PC-9 (cell line): ENCODE measurements around the gene SLC30A2. TPM values are rescaled to one million over a fixed set of nuclear protein-coding genes. Genes with fewer than 3 reads are reported as not detected.
A peak's percentile ranks its signal among the peaks of the same experiment; 100 is the strongest.

Experiments
- BruUV-seq: library from RNA; stranded (reverse); fragments of 400-500 nt; replicated peaks from 2 replicates; lab custom pipeline; 2021; lab: Mats Ljungman, UMichigan
- CTCF ChIA-PET: fragments of 300-600 bp; sonication (Branson Sonifier 250); formaldehyde crosslinking; loops from one replicate; lab custom pipeline; 2022; ENCODE audit warnings: antibody characterized with exemption; lab: Charles Lee
- POLR2A ChIA-PET: fragments of 300-600 bp; sonication (Branson Sonifier 250); formaldehyde crosslinking; loops from one replicate; lab custom pipeline; 2022; ENCODE audit warnings: antibody characterized with exemption; ENCODE audit not compliant: unreplicated experiment; lab: Charles Lee
- DNase-seq, 2 experiments: peaks; one replicate each; pipeline versions ENCODE4 v3.0.0 to v3.0.0-alpha.2; 2015 to 2022; ENCODE audit warnings: mixed read lengths in 1 of 2
- H2AFZ ChIP-seq: fragments of 200-600 bp; sonication (generic); 2 replicates; pipeline ENCODE4 v1.8.1; 2017; ENCODE audit warnings: antibody characterized with exemption
- H3F3A ChIP-seq: fragments of 200-600 bp; sonication (generic); 2 replicates; pipeline ENCODE4 v1.8.1; 2017; ENCODE audit warnings: antibody characterized with exemption, mild to moderate bottlenecking, low read depth; ENCODE audit not compliant: insufficient read depth
- H3K27ac ChIP-seq: fragments of 200-600 bp; sonication (generic); 2 replicates; pipeline ENCODE4 v1.6.1; 2016; ENCODE audit warnings: mixed run types
- H3K27me3 ChIP-seq: fragments of 200-600 bp; sonication (generic); 2 replicates; pipeline ENCODE4 v1.6.1; 2016; ENCODE audit warnings: low read depth, mixed run types; ENCODE audit not compliant: insufficient read depth
- H3K36me3 ChIP-seq: fragments of 200-600 bp; sonication (generic); 2 replicates; pipeline ENCODE4 v1.6.1; 2016; ENCODE audit warnings: low read depth, mixed run types
- H3K4me1 ChIP-seq: fragments of 200-600 bp; sonication (generic); replicated peaks from 2 replicates; pipeline ENCODE4 v1.6.1; 2016; ENCODE audit warnings: mixed run types; ENCODE audit not compliant: insufficient read depth
- H3K4me2 ChIP-seq: fragments of 200-600 bp; sonication (generic); 2 replicates; pipeline ENCODE4 v1.6.1; 2017; ENCODE audit warnings: mixed run types
- H3K4me3 ChIP-seq: fragments of 200-600 bp; sonication (generic); 2 replicates; pipeline ENCODE4 v1.6.1; 2016; ENCODE audit warnings: mixed run types
- H3K79me2 ChIP-seq: fragments of 200-600 bp; sonication (generic); 2 replicates; pipeline ENCODE4 v1.6.1; 2017; ENCODE audit warnings: low read depth, mixed run types
- H3K9me2 ChIP-seq: fragments of 200-600 bp; sonication (generic); 2 replicates; pipeline ENCODE4 v1.8.1; 2017; ENCODE audit warnings: mild to moderate bottlenecking; ENCODE audit not compliant: insufficient read depth
- H3K9me3 ChIP-seq: fragments of 200-600 bp; sonication (generic); 2 replicates; pipeline ENCODE4 v1.8.1; 2016; ENCODE audit warnings: low read depth; ENCODE audit not compliant: insufficient read depth
- H4K20me1 ChIP-seq: fragments of 200-600 bp; sonication (generic); 2 replicates; pipeline ENCODE4 v1.8.1; 2017; ENCODE audit not compliant: insufficient read depth
- CTCF ChIP-seq: fragments of 200-600 bp; sonication (generic); conservative IDR thresholded peaks from 2 replicates; pipeline ENCODE4 v1.6.1; 2017; ENCODE audit warnings: mixed run types, antibody characterized with exemption, mild to moderate bottlenecking, moderate library complexity
- EZH2 ChIP-seq: fragments of 200-600 bp; sonication (generic); IDR thresholded peaks from 2 replicates; pipeline ENCODE4 v1.8.0; 2017; ENCODE audit warnings: antibody characterized with exemption, low read depth
- intact Hi-C: fragments of 100-400 bp; cut with micrococcal nuclease; formaldehyde crosslinking; loops from one replicate; pipeline ENCODE4 v1.10.0; 2022; ENCODE audit not compliant: unreplicated experiment
- total RNA-seq: library from RNA; stranded (reverse); gene quantifications from 2 replicates; pipeline ENCODE4 v1.2.3, GENCODE V29; 2021

SLC30A2 gene
- total RNA-seq, 1 experiment from 2014 or later: not detected

- Histone ChIP-seq H3K27ac (no peak overlapping the region), H2AFZ (no peak overlapping the region), H4K20me1 (no peaks in the 10 kb centered on the region), H3K9me2 (no peaks in the 10 kb centered on the region), H3K4me3 (no peak overlapping the region), H3K9me3 (no peaks in the 10 kb centered on the region), H3K4me1 (peaks cover 54% of the 10 kb centered on the region), H3K79me2 (no peaks in the 10 kb centered on the region), H3K36me3 (no peaks in the 10 kb centered on the region), H3K27me3 (no peaks in the 10 kb centered on the region), H3K4me2 (no peak overlapping the region), H3F3A (peaks cover 19% of the 10 kb centered on the region; the same call in 1 of the 2 replicates)
- ChIA-PET CTCF (no interaction called here), POLR2A (no interaction called here)
- no TSS peak for BruUV-seq
- intact Hi-C loops: no loop called here
- no peak for DNase-seq
- TF ChIP-seq CTCF (no peak), EZH2 (no peak)
Measured at GRCh38 chr1:26082020-26082350, 36.1 kb upstream of the SLC30A2 start.

GRCh38 chr1:26081267-26082019 lies 35.5 kb upstream of the SLC30A2 start:
- CTCF ChIA-PET: no interaction called here
- Histone ChIP-seq H3K36me3 (no peaks in the 10 kb centered on the region), H3K4me1 (peaks cover 54% of the 10 kb centered on the region), H3K4me2 (no peak overlapping the region), H4K20me1 (no peaks in the 10 kb centered on the region), H2AFZ (no peak overlapping the region), H3K79me2 (no peaks in the 10 kb centered on the region), H3F3A (peaks cover 19% of the 10 kb centered on the region; the same call in 1 of the 2 replicates), H3K27me3 (no peaks in the 10 kb centered on the region), H3K9me2 (no peaks in the 10 kb centered on the region), H3K9me3 (no peaks in the 10 kb centered on the region), H3K4me3 (no peak overlapping the region), H3K27ac (no peak overlapping the region)
- intact Hi-C loops: no loop called here
- TF ChIP-seq EZH2: no peak
- TF ChIP-seq CTCF: no peak
- no peak for DNase-seq
- BruUV-seq: no TSS peak
- POLR2A ChIA-PET: no interaction called here

GRCh38 chr1:26079960-26080814 lies 34.3 kb upstream of the SLC30A2 start:
- Histone ChIP-seq H3K9me3 (no peaks in the 10 kb centered on the region), H3K36me3 (no peaks in the 10 kb centered on the region), H4K20me1 (no peaks in the 10 kb centered on the region), H3F3A (peaks cover 19% of the 10 kb centered on the region; the same call in 1 of the 2 replicates), H2AFZ (no peak overlapping the region), H3K4me3 (no peak overlapping the region), H3K79me2 (no peaks in the 10 kb centered on the region), H3K4me1 (peaks cover 54% of the 10 kb centered on the region), H3K9me2 (no peaks in the 10 kb centered on the region), H3K27ac (peak overlapping the region; percentile 21; the same call in 1 of the 2 replicates), H3K27me3 (no peaks in the 10 kb centered on the region), H3K4me2 (peak overlapping the region; percentile 55)
- ChIA-PET CTCF (interaction anchor here (0.5 kb wide), 1 partner anchor 25 kb away, joined by 3 read pairs; no protein-coding TSS in a partner anchor), POLR2A (interaction anchor here (0.6 kb wide), 1 partner anchor 841 kb away, joined by 3 read pairs; no protein-coding TSS in a partner anchor)
- intact Hi-C loops: no loop called here
- DNase-seq: peak in 1 of 2 experiments; percentile 49
- no TSS peak for BruUV-seq
- TF ChIP-seq EZH2 (no peak), CTCF (no peak)
